Activated CD8-positive, alpha-beta T cell treated with anti-CD3 and anti-CD28 coated beads for 36 hours (primary cell): ENCODE results near the gene NAIF1. TPM values are rescaled to one million over a fixed set of nuclear protein-coding genes. Genes with fewer than 3 reads are reported as not detected.

Source experiments
- ATAC-seq: fragments of 200-7000 bp; cut with Tn5 transposase; one replicate; pipeline ENCODE4 v1.10.0; 2021; ENCODE audit warnings: mild to moderate bottlenecking, moderate library complexity
- CTCF ChIA-PET: fragments of 350-600 bp; sonication (Branson Sonifier 250); formaldehyde crosslinking; loops from one replicate; lab custom pipeline; 2021; ENCODE audit warnings: antibody characterized with exemption; lab: Charles Lee
- POLR2A ChIA-PET: fragments of 350-600 bp; sonication (Branson Sonifier 250); formaldehyde crosslinking; loops from one replicate; lab custom pipeline; 2021; ENCODE audit warnings: antibody characterized with exemption; lab: Charles Lee
- DNase-seq: peaks from one replicate; pipeline ENCODE4 v3.0.0-alpha.2; 2020
- H3K27ac Mint-ChIP-seq: one replicate; pipeline ENCODE4 v1.8.0; 2021; ENCODE audit warnings: mild to moderate bottlenecking, mixed read lengths
- H3K27me3 Mint-ChIP-seq: one replicate; pipeline ENCODE4 v1.8.0; 2021; ENCODE audit warnings: mixed read lengths
- H3K36me3 Mint-ChIP-seq: one replicate; pipeline ENCODE4 v1.8.0; 2021; ENCODE audit warnings: low read depth, mixed read lengths
- H3K4me1 Mint-ChIP-seq: one replicate; pipeline ENCODE4 v1.8.0; 2021; ENCODE audit warnings: low read depth, mixed read lengths
- H3K4me3 Mint-ChIP-seq: one replicate; pipeline ENCODE4 v1.8.0; 2021; ENCODE audit warnings: mild to moderate bottlenecking, moderate library complexity, mixed read lengths
- H3K9me3 Mint-ChIP-seq: one replicate; pipeline ENCODE4 v1.8.0; 2021; ENCODE audit warnings: mixed read lengths
- CTCF ChIP-seq: fragments of 200-600 bp; IDR thresholded peaks from one replicate; pipeline ENCODE4 v1.8.0; 2022; ENCODE audit warnings: antibody characterized with exemption, mild to moderate bottlenecking
- intact Hi-C: fragments of 100-400 bp; cut with micrococcal nuclease; formaldehyde crosslinking; loops from one replicate; pipeline ENCODE4 v1.10.0; 2022
- total RNA-seq, 2 experiments: library from RNA; stranded (reverse); gene quantifications; one replicate each; pipeline ENCODE4 v1.2.3, GENCODE V29; 2021

Gene NAIF1
- total RNA-seq, 2 experiments from 2014 or later, result 8.4 to 11.8 TPM

GRCh38 chr9:128108269-128109049, 41.3 kb upstream of the NAIF1 start:
- DNase-seq, result no peak
- H3K27me3 Mint-ChIP-seq, result no peaks in the 10 kb centered on the region
- ChIA-PET POLR2A (no interaction called here), CTCF (interaction anchor here (0.6 to 2.6 kb wide), 4 partner anchors 9 to 165 kb away, joined by 3 to 22 read pairs (median 6); no protein-coding TSS in a partner anchor)
- TF ChIP-seq CTCF, result no peak
- intact Hi-C loops, result no loop called here
- no peak overlapping the region for H3K27ac Mint-ChIP-seq
- peaks cover 10% of the 10 kb centered on the region for H3K4me1 Mint-ChIP-seq
- ATAC-seq, result no peak
- H3K4me3 Mint-ChIP-seq, result no peak overlapping the region
- H3K36me3 Mint-ChIP-seq, result peaks cover 24% of the 10 kb centered on the region
- no peaks in the 10 kb centered on the region for H3K9me3 Mint-ChIP-seq

GRCh38 chr9:128107468-128108268, 40.5 kb upstream of the NAIF1 start:
- POLR2A ChIA-PET, result no interaction called here
- peaks cover 18% of the 10 kb centered on the region for H3K4me1 Mint-ChIP-seq
- no peak overlapping the region for H3K27ac Mint-ChIP-seq
- ATAC-seq (no peak), DNase-seq (no peak)
- H3K36me3 Mint-ChIP-seq, result peaks cover 26% of the 10 kb centered on the region
- no peak for TF ChIP-seq CTCF
- no peaks in the 10 kb centered on the region for H3K9me3 Mint-ChIP-seq
- no peak overlapping the region for H3K4me3 Mint-ChIP-seq
- CTCF ChIA-PET, result interaction anchor here (1.0 to 2.6 kb wide), 4 partner anchors 10 to 164 kb away, joined by 3 to 22 read pairs (median 6); no protein-coding TSS in a partner anchor
- intact Hi-C loops, result no loop called here
- no peaks in the 10 kb centered on the region for H3K27me3 Mint-ChIP-seq

DNA sequence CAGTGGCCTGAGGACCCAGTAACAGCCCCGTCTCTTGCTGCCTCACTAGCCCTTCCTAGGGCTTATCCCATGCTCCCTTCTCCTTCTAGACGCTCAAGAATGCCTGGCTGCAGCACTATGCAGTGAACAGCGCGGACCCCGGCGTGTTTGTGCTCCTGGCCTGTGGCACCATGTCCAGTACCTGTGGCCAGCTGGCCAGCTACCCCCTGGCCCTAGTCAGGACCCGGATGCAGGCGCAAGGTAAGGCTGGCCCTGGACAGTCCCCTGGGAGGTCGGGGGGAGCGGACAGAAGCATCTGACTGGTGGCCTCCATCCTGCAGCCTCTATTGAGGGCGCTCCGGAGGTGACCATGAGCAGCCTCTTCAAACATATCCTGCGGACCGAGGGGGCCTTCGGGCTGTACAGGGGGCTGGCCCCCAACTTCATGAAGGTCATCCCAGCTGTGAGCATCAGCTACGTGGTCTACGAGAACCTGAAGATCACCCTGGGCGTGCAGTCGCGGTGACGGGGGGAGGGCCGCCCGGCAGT, 39.9 kb upstream of the NAIF1 start:
- H3K27ac Mint-ChIP-seq, result no peak overlapping the region
- no peak overlapping the region for H3K4me3 Mint-ChIP-seq
- H3K4me1 Mint-ChIP-seq, result peaks cover 25% of the 10 kb centered on the region
- no peaks in the 10 kb centered on the region for H3K27me3 Mint-ChIP-seq
- H3K9me3 Mint-ChIP-seq, result no peaks in the 10 kb centered on the region
- no peak for TF ChIP-seq CTCF
- H3K36me3 Mint-ChIP-seq, result peaks cover 33% of the 10 kb centered on the region
- intact Hi-C loops, result no loop called here
- ATAC-seq, result no peak
- no peak for DNase-seq
- CTCF ChIA-PET, result interaction anchor here (1.2 to 2.6 kb wide), 4 partner anchors 11 to 164 kb away, joined by 3 to 22 read pairs (median 7); no protein-coding TSS in a partner anchor
- POLR2A ChIA-PET, result no interaction called here

DNA sequence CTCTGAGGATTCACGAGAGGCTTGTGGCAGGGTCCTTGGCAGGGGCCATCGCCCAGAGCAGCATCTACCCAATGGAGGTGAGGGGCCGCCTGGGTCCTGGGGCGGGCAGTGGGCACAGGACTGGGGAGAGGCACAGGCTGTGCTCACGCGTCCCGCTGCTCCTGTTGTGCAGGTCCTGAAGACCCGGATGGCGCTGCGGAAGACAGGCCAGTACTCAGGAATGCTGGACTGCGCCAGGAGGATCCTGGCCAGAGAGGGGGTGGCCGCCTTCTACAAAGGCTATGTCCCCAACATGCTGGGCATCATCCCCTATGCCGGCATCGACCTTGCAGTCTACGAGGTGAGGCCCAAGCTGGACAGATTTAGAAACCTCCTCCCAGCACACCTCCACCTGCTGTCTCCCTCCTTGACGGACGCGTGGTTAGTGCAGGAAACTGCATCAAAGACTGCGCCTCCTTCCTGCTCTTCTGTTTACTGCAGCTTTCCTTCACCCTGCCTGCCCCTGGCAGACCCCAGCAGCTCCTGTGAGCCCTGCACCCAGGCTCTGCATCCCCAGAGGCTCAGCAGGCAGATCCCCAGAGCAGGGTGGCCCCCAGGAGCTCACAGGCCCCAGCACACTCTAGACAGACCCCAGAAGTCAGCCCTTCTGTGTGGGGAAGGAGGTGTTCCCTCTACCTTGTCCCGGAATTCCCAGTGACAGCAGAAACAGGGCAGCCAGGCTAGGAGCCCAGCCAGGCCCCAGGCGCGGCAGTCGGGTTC, 39.2 kb upstream of the NAIF1 start:
- ATAC-seq, result no peak
- no peaks in the 10 kb centered on the region for H3K9me3 Mint-ChIP-seq
- H3K4me3 Mint-ChIP-seq, result no peak overlapping the region
- CTCF ChIA-PET, result interaction anchor here (1.2 to 4.6 kb wide), 4 partner anchors 11 to 164 kb away, joined by 4 to 28 read pairs (median 16); no protein-coding TSS in a partner anchor
- peaks cover 26% of the 10 kb centered on the region for H3K4me1 Mint-ChIP-seq
- H3K27me3 Mint-ChIP-seq, result no peaks in the 10 kb centered on the region
- H3K36me3 Mint-ChIP-seq, result peaks cover 37% of the 10 kb centered on the region
- intact Hi-C loops, result no loop called here
- no peak for DNase-seq
- peak overlapping the region; percentile 38 for H3K27ac Mint-ChIP-seq
- POLR2A ChIA-PET, result interaction anchor here (1.2 to 1.7 kb wide), 3 partner anchors 10 to 18 kb away, joined by 3 to 4 read pairs (median 3); no protein-coding TSS in a partner anchor
- TF ChIP-seq CTCF, result no peak
